ENCODE data around the gene CSF3R. TPM values are rescaled to one million over a fixed set of nuclear protein-coding genes. Genes with fewer than 3 reads are reported as not detected.
"Not testable (repeated sequence)": the region's sequence is repeated elsewhere in the genome, so short reads cannot be mapped to it uniquely, and the experiment has no call there.

Gene CSF3R
- total and polyA plus RNA-seq, 4 donors: 129 to 705 (median 207) TPM

- DNase-seq (no peak), ATAC-seq (ENCODE audit: insufficient read depth, low FRiP score) (no peak)
- Histone ChIP-seq H3K27ac (ENCODE audit: low read depth in 1 of 2, low read length in 1 of 2) (no peak overlapping the region), H3K27me3 (ENCODE audit: control insufficient read depth in 3 of 3, insufficient read depth in 3 of 3, low read length in 2 of 3) (peaks cover 0 to 5% (median 0%) of the 10 kb centered on the region in 3 donors), H3K9ac (ENCODE audit: insufficient read depth in 1 of 2, low read length in 2 of 2) (no peak overlapping the region), H3K4me1 (ENCODE audit: control insufficient read depth in 5 of 5, insufficient read depth in 5 of 5, low read length in 5 of 5) (no peaks in the 10 kb centered on the region), H3K36me3 (ENCODE audit: control insufficient read depth in 4 of 4, insufficient read depth in 4 of 4, low read length in 4 of 4) (no peaks in the 10 kb centered on the region), H3K4me3 (no peak overlapping the region), H3K9me3 (ENCODE audit: control insufficient read depth in 4 of 4, insufficient read depth in 3 of 4, low read length in 3 of 4) (no peaks in the 10 kb centered on the region)
- no peak for TF ChIP-seq CTCF (IDR thresholded peaks at IDR 0.05; ENCODE audit: control extremely low read depth, extremely low read depth)
- 80 to 91% methylated on average over 2 of the region's 2 CpGs for WGBS, 2 donors
Observed at GRCh38 chr1:36502616-36503015, 19.9 kb upstream of the CSF3R start.

- H3K27ac ChIP-seq (ENCODE audit: low read depth in 1 of 2, low read length in 1 of 2); DNase-seq; H3K36me3 ChIP-seq (ENCODE audit: control insufficient read depth in 4 of 4, insufficient read depth in 4 of 4, low read length in 4 of 4); H3K4me1 ChIP-seq (ENCODE audit: control insufficient read depth in 5 of 5, insufficient read depth in 5 of 5, low read length in 5 of 5); H3K27me3 ChIP-seq (ENCODE audit: control insufficient read depth in 3 of 3, insufficient read depth in 3 of 3, low read length in 2 of 3); H3K4me3 ChIP-seq; H3K9me3 ChIP-seq (ENCODE audit: control insufficient read depth in 4 of 4, insufficient read depth in 3 of 4, low read length in 3 of 4); H3K9ac ChIP-seq (ENCODE audit: insufficient read depth in 1 of 2, low read length in 2 of 2); ATAC-seq (ENCODE audit: insufficient read depth, low FRiP score): not testable (repeated sequence)
- 87 to 91% methylated on average over 4 of the region's 4 CpGs for WGBS, 2 donors
Observed at GRCh38 chr1:36501911-36502310, 19.2 kb upstream of the CSF3R start.

- ATAC-seq (ENCODE audit: insufficient read depth, low FRiP score) (no peak), DNase-seq (no peak)
- TF ChIP-seq CTCF (IDR thresholded peaks at IDR 0.05; ENCODE audit: control extremely low read depth, extremely low read depth): no peak
- H3K27me3 ChIP-seq (ENCODE audit: control insufficient read depth in 3 of 3, insufficient read depth in 3 of 3, low read length in 2 of 3): peaks cover 0 to 12% (median 3%) of the 10 kb centered on the region in 3 donors
- H3K36me3 ChIP-seq (ENCODE audit: control insufficient read depth in 4 of 4, insufficient read depth in 4 of 4, low read length in 4 of 4): no peaks in the 10 kb centered on the region
- no peaks in the 10 kb centered on the region for H3K9me3 ChIP-seq (ENCODE audit: control insufficient read depth in 4 of 4, insufficient read depth in 3 of 4, low read length in 3 of 4)
- no peak overlapping the region for H3K27ac ChIP-seq (ENCODE audit: low read depth in 1 of 2, low read length in 1 of 2)
- no peaks in the 10 kb centered on the region for H3K4me1 ChIP-seq (ENCODE audit: control insufficient read depth in 5 of 5, insufficient read depth in 5 of 5, low read length in 5 of 5)
- WGBS, 2 donors: 66 to 78% methylated on average over 2 of the region's 2 CpGs
- H3K9ac ChIP-seq (ENCODE audit: insufficient read depth in 1 of 2, low read length in 2 of 2): no peak overlapping the region
- no peak overlapping the region for H3K4me3 ChIP-seq
Observed at GRCh38 chr1:36497207-36497606, 14.5 kb upstream of the CSF3R start.

GRCh38 chr1:36494971-36495370 lies 12.3 kb upstream of the CSF3R start:
- no peak overlapping the region for H3K27ac ChIP-seq (ENCODE audit: low read depth in 1 of 2, low read length in 1 of 2)
- WGBS, 2 donors: 83 to 93% methylated on average over 5 of the region's 5 CpGs
- no peaks in the 10 kb centered on the region for H3K9me3 ChIP-seq (ENCODE audit: control insufficient read depth in 4 of 4, insufficient read depth in 3 of 4, low read length in 3 of 4)
- ATAC-seq (ENCODE audit: insufficient read depth, low FRiP score) (no peak), DNase-seq (no peak)
- H3K4me1 ChIP-seq (ENCODE audit: control insufficient read depth in 5 of 5, insufficient read depth in 5 of 5, low read length in 5 of 5): no peaks in the 10 kb centered on the region
- H3K4me3 ChIP-seq: no peak overlapping the region
- no peak overlapping the region for H3K9ac ChIP-seq (ENCODE audit: insufficient read depth in 1 of 2, low read length in 2 of 2)
- H3K27me3 ChIP-seq (ENCODE audit: control insufficient read depth in 3 of 3, insufficient read depth in 3 of 3, low read length in 2 of 3): peaks cover 0 to 12% (median 3%) of the 10 kb centered on the region in 3 donors
- no peak for TF ChIP-seq CTCF (IDR thresholded peaks at IDR 0.05; ENCODE audit: control extremely low read depth, extremely low read depth)
- no peaks in the 10 kb centered on the region for H3K36me3 ChIP-seq (ENCODE audit: control insufficient read depth in 4 of 4, insufficient read depth in 4 of 4, low read length in 4 of 4)
